Ishikawa (cell line): Measurements from ENCODE around the gene SLC15A1.

Experiments used
- CEBPB ChIP-seq: IDR thresholded peaks from 2 replicates; pipeline ENCODE4 v1.6.1; 2012
- CREB1 ChIP-seq: IDR thresholded peaks from 2 replicates; pipeline ENCODE4 v1.6.1; 2012; ENCODE audit warnings: low read depth
- EGR1 ChIP-seq: IDR thresholded peaks from 2 replicates; pipeline ENCODE4 v1.6.1; 2012
- EP300 ChIP-seq: IDR thresholded peaks from 2 replicates; pipeline ENCODE4 v1.6.1; 2012; ENCODE audit warnings: borderline replicate concordance
- FOXM1 ChIP-seq: IDR thresholded peaks from 2 replicates; pipeline ENCODE4 v1.6.1; 2012; ENCODE audit warnings: low read depth, borderline replicate concordance
- NFIC ChIP-seq: IDR thresholded peaks from 2 replicates; pipeline ENCODE4 v1.6.1; 2012
- RAD21 ChIP-seq: IDR thresholded peaks from 2 replicates; pipeline ENCODE4 v1.6.1; 2012; ENCODE audit warnings: low read depth
- TAF1 ChIP-seq: IDR thresholded peaks from 2 replicates; pipeline ENCODE4 v1.6.1; 2012; ENCODE audit warnings: low read depth, mild to moderate bottlenecking
- TCF12 ChIP-seq: IDR thresholded peaks from 2 replicates; pipeline ENCODE4 v1.6.1; 2012; ENCODE audit warnings: low read depth
- YY1 ChIP-seq: IDR thresholded peaks from 2 replicates; pipeline ENCODE4 v1.6.1; 2012; ENCODE audit warnings: low read depth
- ZBTB7A ChIP-seq: IDR thresholded peaks from 2 replicates; pipeline ENCODE4 v1.6.1; 2012; ENCODE audit warnings: low read depth
- TF ChIP-seq, protein P1 (sequence below): IDR thresholded peaks from 2 replicates; pipeline ENCODE4 v1.6.1; 2012; ENCODE audit warnings: low read depth, mild to moderate bottlenecking
- TF ChIP-seq, protein P2 (sequence below): IDR thresholded peaks from 2 replicates; pipeline ENCODE4 v1.6.1; 2012

DNA sequence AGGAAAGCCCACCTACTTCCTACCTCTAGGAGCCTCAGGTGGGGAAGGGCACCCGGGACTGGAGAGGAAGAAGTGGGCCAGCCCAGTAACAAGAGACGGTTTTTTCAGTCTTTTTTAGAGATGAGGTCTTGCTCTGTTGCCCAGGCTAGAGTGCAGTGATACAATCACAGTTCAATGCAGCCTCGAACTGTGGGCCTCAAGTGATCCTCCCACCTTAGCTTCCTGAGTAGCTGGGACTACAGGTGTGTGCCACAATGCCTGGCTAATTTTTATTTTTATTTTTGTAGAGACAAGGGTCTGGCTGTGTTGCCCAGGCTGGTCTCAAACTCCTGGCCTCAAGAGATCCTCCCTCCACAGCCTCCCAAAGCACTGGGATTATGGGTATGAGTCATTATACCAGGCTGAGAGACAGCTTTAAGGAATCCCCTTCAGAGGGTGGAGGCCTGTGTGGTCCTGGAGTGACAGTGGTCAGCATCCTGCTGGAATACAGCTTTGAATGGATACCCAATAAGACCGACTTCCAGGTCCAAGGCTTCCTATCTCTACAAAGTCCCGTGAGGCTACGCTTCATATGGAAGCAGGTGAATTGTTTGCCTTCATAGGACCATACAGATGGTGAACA is 63.0 kb downstream of the SLC15A1 start:
- TF ChIP-seq YY1 = no peak
- no peak for TF ChIP-seq NFIC
- no peak for TF ChIP-seq EGR1
- TF ChIP-seq EP300 = no peak
- TF ChIP-seq RAD21 = no peak
- TF ChIP-seq TAF1 = no peak
- TF ChIP-seq, protein P1, sequence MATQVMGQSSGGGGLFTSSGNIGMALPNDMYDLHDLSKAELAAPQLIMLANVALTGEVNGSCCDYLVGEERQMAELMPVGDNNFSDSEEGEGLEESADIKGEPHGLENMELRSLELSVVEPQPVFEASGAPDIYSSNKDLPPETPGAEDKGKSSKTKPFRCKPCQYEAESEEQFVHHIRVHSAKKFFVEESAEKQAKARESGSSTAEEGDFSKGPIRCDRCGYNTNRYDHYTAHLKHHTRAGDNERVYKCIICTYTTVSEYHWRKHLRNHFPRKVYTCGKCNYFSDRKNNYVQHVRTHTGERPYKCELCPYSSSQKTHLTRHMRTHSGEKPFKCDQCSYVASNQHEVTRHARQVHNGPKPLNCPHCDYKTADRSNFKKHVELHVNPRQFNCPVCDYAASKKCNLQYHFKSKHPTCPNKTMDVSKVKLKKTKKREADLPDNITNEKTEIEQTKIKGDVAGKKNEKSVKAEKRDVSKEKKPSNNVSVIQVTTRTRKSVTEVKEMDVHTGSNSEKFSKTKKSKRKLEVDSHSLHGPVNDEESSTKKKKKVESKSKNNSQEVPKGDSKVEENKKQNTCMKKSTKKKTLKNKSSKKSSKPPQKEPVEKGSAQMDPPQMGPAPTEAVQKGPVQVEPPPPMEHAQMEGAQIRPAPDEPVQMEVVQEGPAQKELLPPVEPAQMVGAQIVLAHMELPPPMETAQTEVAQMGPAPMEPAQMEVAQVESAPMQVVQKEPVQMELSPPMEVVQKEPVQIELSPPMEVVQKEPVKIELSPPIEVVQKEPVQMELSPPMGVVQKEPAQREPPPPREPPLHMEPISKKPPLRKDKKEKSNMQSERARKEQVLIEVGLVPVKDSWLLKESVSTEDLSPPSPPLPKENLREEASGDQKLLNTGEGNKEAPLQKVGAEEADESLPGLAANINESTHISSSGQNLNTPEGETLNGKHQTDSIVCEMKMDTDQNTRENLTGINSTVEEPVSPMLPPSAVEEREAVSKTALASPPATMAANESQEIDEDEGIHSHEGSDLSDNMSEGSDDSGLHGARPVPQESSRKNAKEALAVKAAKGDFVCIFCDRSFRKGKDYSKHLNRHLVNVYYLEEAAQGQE = no peak
- TF ChIP-seq TCF12 = no peak
- TF ChIP-seq, protein P2, sequence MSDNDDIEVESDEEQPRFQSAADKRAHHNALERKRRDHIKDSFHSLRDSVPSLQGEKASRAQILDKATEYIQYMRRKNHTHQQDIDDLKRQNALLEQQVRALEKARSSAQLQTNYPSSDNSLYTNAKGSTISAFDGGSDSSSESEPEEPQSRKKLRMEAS = no peak
- TF ChIP-seq CREB1 = no peak
- no peak for TF ChIP-seq FOXM1
- TF ChIP-seq CEBPB = no peak
- no peak for TF ChIP-seq ZBTB7A
